Measurements from ENCODE around the gene TM9SF4.

- TF ChIP-seq CTCF (IDR thresholded peaks at IDR 0.05; ENCODE audit: low read depth, low read length): no peak
- TF ChIP-seq POLR2A (IDR thresholded peaks at IDR 0.05; ENCODE audit: extremely low read depth, insufficient read length): no peak
- TF ChIP-seq MYC (IDR thresholded peaks at IDR 0.05; ENCODE audit: low read depth, low read length): no peak
Observed at GRCh38 chr20:32130352-32130751, 20.8 kb downstream of the TM9SF4 start.

Data from NB4 (cell line).